GM18868 (cell line): Measurements from ENCODE around the gene LAMA4.

Source experiments
- ATAC-seq: cut with Tn5 transposase; IDR thresholded peaks from one replicate; pipeline ENCODE4 v1.9.1; 2021; ENCODE audit warnings: mild to moderate bottlenecking, moderate library complexity; ENCODE audit not compliant: unreplicated experiment

The LAMA4 gene

GRCh38 chr6:112100561-112100960 lies 153.8 kb downstream of the LAMA4 start:
- no peak for ATAC-seq

GRCh38 chr6:112096901-112097300 lies 157.5 kb downstream of the LAMA4 start:
- no peak for ATAC-seq

GRCh38 chr6:112087916-112088315 lies 166.5 kb downstream of the LAMA4 start:
- no peak for ATAC-seq

- ATAC-seq: peak; percentile 98
Observed at GRCh38 chr6:112087136-112087911, 167.0 kb downstream of the LAMA4 start, which contains the start of the genes FAM229B and TUBE1. FAM229B (plus strand) TSS chr6:112087591; CDS start chr6:112099284, 11,693 bp downstream. TUBE1 (minus strand) TSS chr6:112087482; CDS start chr6:112087434, 48 bp downstream.

- ATAC-seq: peak; percentile 25
Observed at GRCh38 chr6:112086744-112087135, 167.6 kb downstream of the LAMA4 start.

- ATAC-seq: no peak
Observed at GRCh38 chr6:112085286-112086065, 168.9 kb downstream of the LAMA4 start.

GRCh38 chr6:112081569-112081968 lies 172.8 kb downstream of the LAMA4 start:
- ATAC-seq: no peak

GRCh38 chr6:112066606-112067005 lies 187.8 kb downstream of the LAMA4 start:
- ATAC-seq: no peak

- ATAC-seq: no peak
Observed at GRCh38 chr6:112065426-112065986, 188.9 kb downstream of the LAMA4 start.

GRCh38 chr6:112062966-112063365 lies 191.4 kb downstream of the LAMA4 start:
- ATAC-seq: no peak

- ATAC-seq: no peak
Observed at GRCh38 chr6:112061605-112062004, 192.8 kb downstream of the LAMA4 start.
